Lower lobe of right lung (tissue), 2 donors: ENCODE results near the gene UNC80. TPM values are rescaled to one million over a fixed set of nuclear protein-coding genes. Genes with fewer than 3 reads are reported as not detected.

ENCODE experiments used
- ATAC-seq, 2 donors: fragments of 200-7000 bp; cut with Tn5 transposase; one replicate each; pipeline ENCODE4 v1.9.1; 2020 to 2022; ENCODE audit warnings: mild to moderate bottlenecking in 2 of 2, moderate library complexity in 2 of 2
- DNase-seq: peaks from one replicate; pipeline ENCODE4 v3.0.0-alpha.2; 2020
- H3K27ac ChIP-seq: fragments of 200-600 bp; one replicate; pipeline ENCODE4 v1.8.0; 2022
- H3K27me3 ChIP-seq: fragments of 200-600 bp; one replicate; pipeline ENCODE4 v1.8.0; 2022; ENCODE audit warnings: low read depth
- H3K36me3 ChIP-seq: fragments of 200-600 bp; one replicate; pipeline ENCODE4 v1.8.0; 2022; ENCODE audit warnings: mild to moderate bottlenecking
- H3K4me1 ChIP-seq: fragments of 200-600 bp; one replicate; pipeline ENCODE4 v1.8.0; 2022
- H3K4me3 ChIP-seq: fragments of 200-600 bp; one replicate; pipeline ENCODE4 v1.8.0; 2022; ENCODE audit warnings: mild to moderate bottlenecking
- H3K9me3 ChIP-seq: fragments of 200-600 bp; one replicate; pipeline ENCODE4 v1.8.0; 2022
- intact Hi-C: fragments of 100-400 bp; cut with DNase I; formaldehyde crosslinking; loops from one replicate; pipeline ENCODE4 v1.11.0; 2022
- total RNA-seq: library from RNA; stranded (reverse); fragmentation: NEBNext Ultra II Directional; extraction: Animal tissue kit (Norgen Biotek cat#: 25700); gene quantifications from one replicate; pipeline ENCODE4 v1.2.1, GENCODE V29; 2021
- TF ChIP-seq, protein P1 (sequence below): fragments of 200-600 bp; IDR thresholded peaks from one replicate; pipeline ENCODE4 v1.8.0; 2022; ENCODE audit warnings: antibody characterized with exemption, mild to moderate bottlenecking
- donor health status: DM: no; HTN: yes; CAD: no; lungs with severe emphysema.

Gene UNC80
- total RNA-seq, 1 donor from 2014 or later, result not detected

- no peak for ATAC-seq
- no peaks in the 10 kb centered on the region for H3K36me3 ChIP-seq
- no peaks in the 10 kb centered on the region for H3K4me1 ChIP-seq
- TF ChIP-seq, protein P1, sequence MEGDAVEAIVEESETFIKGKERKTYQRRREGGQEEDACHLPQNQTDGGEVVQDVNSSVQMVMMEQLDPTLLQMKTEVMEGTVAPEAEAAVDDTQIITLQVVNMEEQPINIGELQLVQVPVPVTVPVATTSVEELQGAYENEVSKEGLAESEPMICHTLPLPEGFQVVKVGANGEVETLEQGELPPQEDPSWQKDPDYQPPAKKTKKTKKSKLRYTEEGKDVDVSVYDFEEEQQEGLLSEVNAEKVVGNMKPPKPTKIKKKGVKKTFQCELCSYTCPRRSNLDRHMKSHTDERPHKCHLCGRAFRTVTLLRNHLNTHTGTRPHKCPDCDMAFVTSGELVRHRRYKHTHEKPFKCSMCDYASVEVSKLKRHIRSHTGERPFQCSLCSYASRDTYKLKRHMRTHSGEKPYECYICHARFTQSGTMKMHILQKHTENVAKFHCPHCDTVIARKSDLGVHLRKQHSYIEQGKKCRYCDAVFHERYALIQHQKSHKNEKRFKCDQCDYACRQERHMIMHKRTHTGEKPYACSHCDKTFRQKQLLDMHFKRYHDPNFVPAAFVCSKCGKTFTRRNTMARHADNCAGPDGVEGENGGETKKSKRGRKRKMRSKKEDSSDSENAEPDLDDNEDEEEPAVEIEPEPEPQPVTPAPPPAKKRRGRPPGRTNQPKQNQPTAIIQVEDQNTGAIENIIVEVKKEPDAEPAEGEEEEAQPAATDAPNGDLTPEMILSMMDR, result no peak
- DNase-seq, result no peak
- no peaks in the 10 kb centered on the region for H3K27me3 ChIP-seq
- no peaks in the 10 kb centered on the region for H3K9me3 ChIP-seq
- intact Hi-C loops, result no loop called here
- H3K27ac ChIP-seq, result no peak overlapping the region
- no peak overlapping the region for H3K4me3 ChIP-seq
Observed at GRCh38 chr2:209864716-209865295, 93.2 kb downstream of the UNC80 start.

DNA sequence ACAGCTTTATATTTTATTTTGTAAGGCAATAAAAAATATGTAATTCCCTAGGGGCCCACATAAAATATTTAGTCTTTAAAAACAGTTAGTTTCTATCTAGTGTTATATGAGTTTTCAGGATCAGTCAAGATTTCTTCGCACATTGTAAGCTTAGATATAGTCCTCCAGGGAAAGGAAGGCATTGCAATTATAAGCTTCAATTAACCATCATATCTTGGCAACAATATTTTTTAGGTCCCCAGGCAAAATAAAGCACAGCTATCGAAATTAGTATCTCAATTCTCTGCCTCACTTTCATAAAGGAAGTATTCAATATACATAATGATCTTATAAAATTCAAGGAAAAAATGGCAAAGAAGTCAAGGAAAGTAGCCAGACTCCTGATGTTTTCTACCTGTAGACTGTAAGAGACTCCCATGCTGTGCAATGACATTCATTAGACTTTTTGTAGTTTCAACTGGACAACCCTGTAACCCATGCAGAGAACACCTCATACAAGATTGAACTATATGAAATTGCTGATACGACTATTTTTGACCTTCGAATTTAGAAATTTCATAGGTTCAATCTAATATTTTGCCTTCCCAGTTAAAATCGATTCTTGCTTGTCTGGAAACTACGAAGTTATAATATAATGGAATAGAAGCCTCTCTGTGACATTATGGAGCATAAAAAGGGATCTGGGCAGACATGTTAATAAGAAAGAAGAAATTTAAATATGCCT, 96.8 kb downstream of the UNC80 start:
- H3K27me3 ChIP-seq, result no peaks in the 10 kb centered on the region
- ATAC-seq (no peak), DNase-seq (no peak)
- no peaks in the 10 kb centered on the region for H3K36me3 ChIP-seq
- intact Hi-C loops, result no loop called here
- H3K4me3 ChIP-seq, result no peak overlapping the region
- TF ChIP-seq, protein P1, result no peak
- H3K9me3 ChIP-seq, result no peaks in the 10 kb centered on the region
- no peak overlapping the region for H3K27ac ChIP-seq
- H3K4me1 ChIP-seq, result no peaks in the 10 kb centered on the region

DNA sequence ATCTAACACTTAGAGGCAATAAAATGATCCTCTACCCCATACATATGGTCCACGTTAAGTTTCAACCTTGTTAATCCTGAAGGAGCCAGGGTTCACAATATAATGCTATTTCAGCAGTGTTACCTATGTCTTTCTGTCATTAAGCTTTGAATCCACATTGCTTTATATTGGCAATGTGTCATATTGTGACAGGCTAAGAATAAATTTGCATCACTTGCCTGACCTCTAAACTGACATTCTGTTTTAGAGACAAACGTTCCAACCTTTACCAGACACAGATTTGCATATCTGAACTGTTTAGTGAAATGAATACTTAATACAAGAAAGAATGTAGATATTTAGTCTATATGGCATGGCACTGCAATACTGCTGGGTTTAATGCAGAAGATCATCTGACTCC, 98.4 kb downstream of the UNC80 start:
- Histone ChIP-seq H3K27ac (no peak overlapping the region), H3K36me3 (no peaks in the 10 kb centered on the region), H3K4me1 (no peaks in the 10 kb centered on the region), H3K9me3 (no peaks in the 10 kb centered on the region), H3K4me3 (no peak overlapping the region), H3K27me3 (no peaks in the 10 kb centered on the region)
- intact Hi-C loops, result no loop called here
- DNase-seq (no peak), ATAC-seq (no peak)
- TF ChIP-seq, protein P1, result no peak

GRCh38 chr2:209872675-209873074, 101.0 kb downstream of the UNC80 start:
- intact Hi-C loops, result no loop called here
- Histone ChIP-seq H3K4me3 (no peak overlapping the region), H3K9me3 (no peaks in the 10 kb centered on the region), H3K27me3 (no peaks in the 10 kb centered on the region), H3K4me1 (no peaks in the 10 kb centered on the region), H3K27ac (no peak overlapping the region), H3K36me3 (no peaks in the 10 kb centered on the region)
- ATAC-seq, result peak; percentile 49 to 61
- TF ChIP-seq, protein P1, result no peak
- peak; percentile 51 for DNase-seq

DNA sequence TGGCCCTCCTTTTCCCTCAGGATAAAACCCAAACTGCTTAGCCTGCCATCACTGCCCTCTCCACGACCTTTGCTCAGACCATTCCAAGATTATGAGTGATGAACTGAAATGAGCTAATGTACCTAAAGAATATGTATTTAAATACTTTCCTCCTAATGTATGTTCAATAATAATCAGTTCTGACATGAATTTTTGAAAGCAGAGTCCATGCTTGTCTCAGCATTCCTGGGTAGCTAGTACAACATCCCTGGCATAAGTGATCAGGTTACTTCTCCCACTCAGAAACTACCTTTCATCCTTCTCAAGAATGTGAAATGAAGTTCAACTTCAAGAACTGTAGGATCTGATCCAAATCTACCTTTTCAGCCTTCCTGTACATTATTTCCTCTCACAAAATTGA, 103.6 kb downstream of the UNC80 start:
- intact Hi-C loops, result no loop called here
- Histone ChIP-seq H3K36me3 (no peaks in the 10 kb centered on the region), H3K4me3 (no peak overlapping the region), H3K27ac (no peak overlapping the region), H3K4me1 (no peaks in the 10 kb centered on the region), H3K27me3 (no peaks in the 10 kb centered on the region), H3K9me3 (no peaks in the 10 kb centered on the region)
- ATAC-seq (no peak), DNase-seq (no peak)
- TF ChIP-seq, protein P1, result no peak
